ENCODE data around the gene EIF1AD.

Gene EIF1AD

DNA sequence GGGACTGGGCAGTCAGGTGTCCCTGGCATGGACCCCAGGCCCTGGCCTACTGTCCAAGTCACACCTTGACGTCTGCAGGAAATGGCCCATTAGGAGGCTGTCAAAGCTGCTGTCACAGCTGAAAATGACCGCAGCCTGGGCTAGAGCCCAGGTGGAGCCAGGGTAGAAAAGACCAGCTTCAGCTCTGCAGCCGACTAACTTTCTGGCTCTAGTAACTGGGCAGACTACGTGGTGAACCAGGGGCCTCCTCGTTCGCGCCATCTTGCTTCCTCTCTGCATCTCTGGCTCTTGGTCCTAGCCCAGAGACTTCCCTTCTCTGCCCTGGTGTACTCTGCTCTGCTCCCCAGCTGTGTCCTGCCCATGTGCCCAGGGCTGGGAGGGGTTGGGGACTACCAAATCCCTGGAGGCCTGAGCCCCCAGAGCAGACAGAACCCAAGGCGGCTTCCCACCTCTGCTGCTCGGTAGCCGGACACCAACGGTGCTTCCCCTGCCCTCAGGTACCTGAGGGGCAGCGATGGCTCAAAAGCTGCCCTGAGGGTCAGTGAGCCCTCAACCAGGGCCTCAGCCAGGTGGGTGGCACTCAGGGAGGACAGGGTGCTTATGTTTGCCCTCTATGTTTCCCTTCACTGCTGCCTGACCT is 20.7 kb downstream of the EIF1AD start:
- no peaks in the 10 kb centered on the region for H3K79me2 ChIP-seq (ENCODE audit: low read length)
- H4K20me1 ChIP-seq (ENCODE audit: insufficient read depth, low read length), result no peaks in the 10 kb centered on the region
- TF ChIP-seq EZH2phosphoT487 (IDR thresholded peaks at IDR 0.05; ENCODE audit: low read length) (no peak), EZH2 (optimal IDR thresholded peaks at IDR 0.05; ENCODE audit: low read depth, low read length) (no peak)
- TF ChIP-seq, protein P1, sequence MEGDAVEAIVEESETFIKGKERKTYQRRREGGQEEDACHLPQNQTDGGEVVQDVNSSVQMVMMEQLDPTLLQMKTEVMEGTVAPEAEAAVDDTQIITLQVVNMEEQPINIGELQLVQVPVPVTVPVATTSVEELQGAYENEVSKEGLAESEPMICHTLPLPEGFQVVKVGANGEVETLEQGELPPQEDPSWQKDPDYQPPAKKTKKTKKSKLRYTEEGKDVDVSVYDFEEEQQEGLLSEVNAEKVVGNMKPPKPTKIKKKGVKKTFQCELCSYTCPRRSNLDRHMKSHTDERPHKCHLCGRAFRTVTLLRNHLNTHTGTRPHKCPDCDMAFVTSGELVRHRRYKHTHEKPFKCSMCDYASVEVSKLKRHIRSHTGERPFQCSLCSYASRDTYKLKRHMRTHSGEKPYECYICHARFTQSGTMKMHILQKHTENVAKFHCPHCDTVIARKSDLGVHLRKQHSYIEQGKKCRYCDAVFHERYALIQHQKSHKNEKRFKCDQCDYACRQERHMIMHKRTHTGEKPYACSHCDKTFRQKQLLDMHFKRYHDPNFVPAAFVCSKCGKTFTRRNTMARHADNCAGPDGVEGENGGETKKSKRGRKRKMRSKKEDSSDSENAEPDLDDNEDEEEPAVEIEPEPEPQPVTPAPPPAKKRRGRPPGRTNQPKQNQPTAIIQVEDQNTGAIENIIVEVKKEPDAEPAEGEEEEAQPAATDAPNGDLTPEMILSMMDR (IDR thresholded peaks at IDR 0.05; ENCODE audit: low read length), result no peak
- no peaks in the 10 kb centered on the region for H3K36me3 ChIP-seq (replicated peaks; ENCODE audit: insufficient read depth, low read length)
- H3K9ac ChIP-seq (ENCODE audit: low read length), result no peak overlapping the region
- H3K9me2 ChIP-seq (replicated peaks; ENCODE audit: insufficient read depth, low read length), result no peaks in the 10 kb centered on the region
- no peak overlapping the region for H2AFZ ChIP-seq (ENCODE audit: low read length)
- no peaks in the 10 kb centered on the region for H3K9me3 ChIP-seq (replicated peaks; ENCODE audit: insufficient read depth, low read length)
- no peak overlapping the region for H3K4me2 ChIP-seq (ENCODE audit: low read depth, low read length)
- H3K27ac ChIP-seq (ENCODE audit: low read length), result no peak overlapping the region
- H3K4me1 ChIP-seq (ENCODE audit: low read length), result no peaks in the 10 kb centered on the region
- H3K4me3 ChIP-seq (ENCODE audit: low read length), result no peak overlapping the region
- DNase-seq, result no peak
- no peaks in the 10 kb centered on the region for H3F3A ChIP-seq (ENCODE audit: insufficient read depth, low read length)
- no peaks in the 10 kb centered on the region for H3K27me3 ChIP-seq (replicated peaks; ENCODE audit: insufficient read depth, low read length)

DNA sequence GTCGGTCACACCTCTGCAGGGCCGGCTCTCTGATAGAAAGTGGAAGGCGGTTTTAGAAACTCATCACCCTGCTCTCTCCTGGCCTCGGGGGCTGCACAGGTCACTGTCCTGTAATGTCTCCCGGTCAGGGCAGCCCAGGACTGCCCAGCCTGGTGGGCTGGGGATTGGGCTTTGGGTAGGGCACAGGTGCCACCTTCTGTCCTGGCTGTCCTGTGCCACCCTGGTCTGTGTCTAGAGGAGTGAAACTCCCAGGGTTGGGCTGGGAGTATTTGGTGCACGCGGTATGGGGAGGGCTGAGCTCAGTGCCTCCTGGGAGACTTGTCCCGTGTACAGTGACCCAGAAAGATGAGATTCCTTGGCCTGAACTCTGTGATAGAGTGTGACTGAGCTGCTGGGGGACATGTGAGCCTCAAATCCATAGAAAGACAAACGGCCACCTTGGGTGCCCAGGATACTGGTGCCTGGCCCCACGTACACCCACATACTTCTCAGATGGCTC is 22.6 kb downstream of the EIF1AD start:
- Histone ChIP-seq H3K4me2 (ENCODE audit: low read depth, low read length) (no peak overlapping the region), H3K9ac (ENCODE audit: low read length) (no peak overlapping the region), H3K27ac (ENCODE audit: low read length) (no peak overlapping the region), H2AFZ (ENCODE audit: low read length) (no peak overlapping the region), H3K9me2 (replicated peaks; ENCODE audit: insufficient read depth, low read length) (no peaks in the 10 kb centered on the region), H4K20me1 (ENCODE audit: insufficient read depth, low read length) (no peaks in the 10 kb centered on the region), H3K4me1 (ENCODE audit: low read length) (no peaks in the 10 kb centered on the region), H3F3A (ENCODE audit: insufficient read depth, low read length) (no peaks in the 10 kb centered on the region), H3K79me2 (ENCODE audit: low read length) (no peaks in the 10 kb centered on the region), H3K27me3 (replicated peaks; ENCODE audit: insufficient read depth, low read length) (no peaks in the 10 kb centered on the region), H3K9me3 (replicated peaks; ENCODE audit: insufficient read depth, low read length) (no peaks in the 10 kb centered on the region), H3K4me3 (ENCODE audit: low read length) (no peak overlapping the region), H3K36me3 (replicated peaks; ENCODE audit: insufficient read depth, low read length) (no peaks in the 10 kb centered on the region)
- TF ChIP-seq EZH2phosphoT487 (IDR thresholded peaks at IDR 0.05; ENCODE audit: low read length), result no peak
- TF ChIP-seq, protein P1 (IDR thresholded peaks at IDR 0.05; ENCODE audit: low read length), result no peak
- TF ChIP-seq EZH2 (optimal IDR thresholded peaks at IDR 0.05; ENCODE audit: low read depth, low read length), result no peak
- DNase-seq, result no peak

DNA sequence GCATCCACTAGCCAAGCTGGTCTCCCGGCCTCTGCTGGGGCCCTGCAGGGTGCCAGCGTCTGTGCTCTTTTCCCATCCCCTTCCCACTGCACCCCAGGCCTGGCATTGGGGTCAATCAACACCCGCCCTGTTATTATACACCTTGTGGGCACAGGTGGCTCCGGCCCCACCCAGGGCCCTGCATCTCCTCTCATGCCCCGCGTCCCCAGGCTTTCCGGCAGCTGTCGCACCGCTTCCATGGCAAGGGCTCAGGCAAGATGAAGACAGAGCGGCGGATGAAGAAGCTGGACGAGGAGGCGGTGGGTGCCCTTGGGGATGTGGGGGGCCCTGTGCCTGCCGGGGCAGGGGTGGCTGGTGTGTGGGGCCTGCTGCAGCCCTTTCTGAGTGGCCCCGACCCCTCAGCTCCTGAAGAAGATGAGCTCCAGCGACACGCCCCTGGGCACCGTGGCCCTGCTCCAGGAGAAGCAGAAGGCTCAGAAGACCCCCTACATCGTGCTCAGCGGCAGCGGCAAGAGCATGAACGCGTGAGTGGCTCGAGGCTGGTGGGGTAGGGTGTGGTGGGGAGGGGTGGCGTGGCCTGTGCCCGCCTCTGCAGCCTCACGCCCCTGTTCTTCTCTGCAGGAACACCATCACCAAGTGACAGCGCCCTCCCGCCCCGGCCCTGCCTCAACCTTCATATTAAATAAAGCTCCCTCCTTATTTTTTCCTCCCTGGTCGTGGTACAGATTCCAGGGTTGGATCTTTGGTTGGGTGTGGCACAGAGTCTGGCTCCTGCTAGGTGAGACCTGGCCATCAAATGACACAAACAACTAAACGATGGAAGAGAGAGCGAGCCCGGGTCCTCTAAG is 23.3 kb downstream of the EIF1AD start:
- Histone ChIP-seq H3K79me2 (ENCODE audit: low read length) (no peaks in the 10 kb centered on the region), H3K4me3 (ENCODE audit: low read length) (no peak overlapping the region), H2AFZ (ENCODE audit: low read length) (no peak overlapping the region), H4K20me1 (ENCODE audit: insufficient read depth, low read length) (no peaks in the 10 kb centered on the region), H3K4me1 (ENCODE audit: low read length) (no peaks in the 10 kb centered on the region), H3K27ac (ENCODE audit: low read length) (no peak overlapping the region), H3K9me2 (replicated peaks; ENCODE audit: insufficient read depth, low read length) (no peaks in the 10 kb centered on the region), H3K4me2 (ENCODE audit: low read depth, low read length) (no peak overlapping the region), H3K9me3 (replicated peaks; ENCODE audit: insufficient read depth, low read length) (no peaks in the 10 kb centered on the region), H3K27me3 (replicated peaks; ENCODE audit: insufficient read depth, low read length) (no peaks in the 10 kb centered on the region), H3K9ac (ENCODE audit: low read length) (no peak overlapping the region), H3F3A (ENCODE audit: insufficient read depth, low read length) (no peaks in the 10 kb centered on the region), H3K36me3 (replicated peaks; ENCODE audit: insufficient read depth, low read length) (no peaks in the 10 kb centered on the region)
- TF ChIP-seq EZH2 (optimal IDR thresholded peaks at IDR 0.05; ENCODE audit: low read depth, low read length) (no peak), EZH2phosphoT487 (IDR thresholded peaks at IDR 0.05; ENCODE audit: low read length) (no peak)
- TF ChIP-seq, protein P1 (IDR thresholded peaks at IDR 0.05; ENCODE audit: low read length), result no peak
- DNase-seq, result no peak
